GM18507 (cell line): ENCODE data around the gene ARL4A.

ENCODE experiments used
- DNase-seq: peaks from one replicate; pipeline ENCODE4 v3.0.0; 2011; ENCODE audit warnings: low read depth; ENCODE audit not compliant: insufficient read length; ENCODE audit errors: extremely low spot score
- FAIRE-seq: peaks from 2 replicates; lab custom pipeline; 2011; peaks lifted over from hg19 to GRCh38; lab: Jason Lieb, UNC

ARL4A gene

DNA sequence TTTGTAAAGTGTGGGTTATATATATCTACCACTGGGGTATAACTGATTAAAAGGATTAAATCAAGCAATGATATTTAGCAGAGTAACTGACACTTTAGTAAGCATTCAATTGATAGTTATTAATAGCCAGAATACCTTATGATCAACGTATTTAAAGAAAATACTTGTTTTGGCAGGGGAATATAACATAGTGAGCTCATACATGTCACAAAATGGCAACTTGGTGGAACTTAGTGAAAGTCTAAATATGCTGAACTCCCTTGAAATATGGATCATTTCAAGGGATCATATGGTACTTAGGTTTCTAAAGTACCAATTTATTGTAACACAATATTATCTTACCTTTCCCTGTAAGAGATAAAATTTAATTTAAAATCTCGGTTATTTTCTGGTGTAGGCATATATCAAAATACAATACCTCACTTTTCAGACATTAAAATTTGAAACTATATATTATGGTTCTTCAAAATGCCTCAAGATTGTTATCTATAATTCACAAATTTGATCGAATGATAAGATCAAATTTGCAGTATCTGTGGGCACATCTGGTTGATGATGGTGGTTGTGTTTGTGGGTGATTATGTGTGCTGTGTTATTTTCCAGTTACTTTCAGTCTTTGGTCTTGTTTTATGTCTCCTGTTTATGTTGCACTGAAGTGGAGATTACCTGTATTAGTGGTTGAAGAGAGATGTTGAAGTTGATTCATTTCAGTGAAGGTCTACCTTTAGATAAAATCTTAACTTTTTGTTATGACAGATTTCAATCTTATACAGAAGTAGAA is 5.2 kb downstream of the ARL4A start:
- no peak for FAIRE-seq
- DNase-seq, result no peak

DNA sequence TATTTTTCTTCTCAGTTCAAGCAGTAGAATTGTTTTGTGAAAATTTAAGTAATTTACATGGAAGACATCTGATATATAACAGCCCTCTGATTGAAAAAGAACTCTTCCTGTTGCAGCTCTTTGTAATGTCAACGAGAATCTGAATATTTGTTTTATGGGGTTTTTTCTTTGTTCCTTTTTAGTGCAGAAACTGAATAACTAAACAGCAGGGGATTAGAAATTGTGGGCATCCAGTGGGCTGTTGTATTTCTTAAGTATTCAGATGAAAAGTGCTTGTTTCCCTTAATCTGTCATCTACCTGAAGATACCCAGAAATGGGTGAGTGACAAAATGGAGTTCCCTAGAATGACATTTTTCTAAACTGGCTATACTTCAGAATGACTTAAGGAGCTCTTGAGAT is 7.4 kb downstream of the ARL4A start:
- FAIRE-seq (no peak), DNase-seq (no peak)

DNA sequence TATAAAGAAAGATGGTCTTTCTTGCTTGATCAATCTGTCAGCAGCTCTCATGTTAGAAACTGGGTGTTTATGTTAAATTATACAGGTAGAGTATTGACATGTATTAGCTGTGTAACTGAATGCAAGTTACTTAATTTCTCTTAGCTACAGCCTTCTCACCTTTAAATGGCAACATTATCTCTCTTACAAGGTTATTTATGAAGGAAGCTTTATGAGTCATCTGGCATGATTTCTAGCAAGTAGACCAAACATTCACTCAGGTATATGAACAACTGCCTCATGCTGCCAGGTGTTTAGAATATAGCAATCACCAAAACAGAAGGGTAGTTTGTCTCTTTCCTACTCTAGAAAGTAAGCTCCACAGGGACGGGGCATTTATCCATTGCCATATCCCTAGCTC is 8.5 kb downstream of the ARL4A start:
- DNase-seq (no peak), FAIRE-seq (no peak)

DNA sequence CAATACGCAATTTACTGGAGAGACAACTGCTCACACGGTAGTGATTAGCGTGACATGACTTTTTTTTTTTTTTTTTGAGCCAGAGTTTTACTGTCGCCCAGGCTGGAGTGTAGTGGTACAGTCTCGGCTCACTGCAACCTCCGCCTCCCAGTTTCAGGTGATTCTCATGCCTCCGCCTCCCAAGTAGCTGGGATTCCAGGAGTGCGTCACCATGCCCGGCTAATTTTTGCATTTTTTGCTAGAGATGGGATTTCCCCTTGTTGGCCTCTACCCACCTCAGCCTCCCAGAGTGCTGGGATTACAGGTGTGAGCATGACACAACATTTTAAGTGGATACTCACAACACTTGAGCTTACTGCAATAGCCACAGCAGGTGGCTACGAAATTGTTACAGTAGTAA is 11.9 kb downstream of the ARL4A start:
- DNase-seq (no peak), FAIRE-seq (no peak)

DNA sequence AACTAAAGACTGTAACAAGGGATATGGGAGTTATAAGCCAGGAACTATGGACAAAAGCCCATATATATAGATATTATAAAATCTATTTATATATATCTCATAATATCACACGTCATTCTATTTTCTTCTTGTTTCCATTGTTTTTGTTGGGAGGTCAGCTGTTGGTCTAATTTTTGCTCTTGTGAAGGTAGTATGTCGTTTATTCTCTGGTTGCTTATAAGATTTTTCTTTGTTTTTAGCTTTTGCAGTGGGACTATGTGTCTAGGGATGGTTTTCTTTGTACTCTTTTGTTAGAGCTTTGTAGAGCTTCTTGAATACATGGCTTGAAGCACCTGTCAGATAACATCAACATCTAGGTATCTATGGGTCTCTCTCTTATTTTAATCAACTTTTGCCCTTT is 14.0 kb downstream of the ARL4A start:
- no peak for DNase-seq
- no peak for FAIRE-seq

DNA sequence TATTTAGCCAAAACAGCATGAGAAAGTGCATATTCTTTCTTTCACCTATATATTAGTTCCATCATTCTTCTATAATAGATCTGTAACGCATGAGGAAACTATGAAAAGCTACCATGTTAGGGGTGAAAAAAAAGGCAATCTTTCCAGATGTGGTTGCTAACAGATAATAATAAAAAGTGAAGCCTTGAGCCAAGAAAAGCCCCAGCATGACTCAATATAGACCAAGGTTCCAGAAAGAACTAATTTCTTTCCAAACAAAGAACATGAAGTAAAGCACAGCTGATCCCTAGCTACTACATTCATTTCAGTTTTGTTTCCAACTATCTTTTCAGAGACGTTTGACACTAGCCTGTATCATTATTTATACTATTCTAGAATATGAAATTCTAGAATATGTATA is 16.4 kb downstream of the ARL4A start:
- FAIRE-seq, result no peak
- no peak for DNase-seq

DNA sequence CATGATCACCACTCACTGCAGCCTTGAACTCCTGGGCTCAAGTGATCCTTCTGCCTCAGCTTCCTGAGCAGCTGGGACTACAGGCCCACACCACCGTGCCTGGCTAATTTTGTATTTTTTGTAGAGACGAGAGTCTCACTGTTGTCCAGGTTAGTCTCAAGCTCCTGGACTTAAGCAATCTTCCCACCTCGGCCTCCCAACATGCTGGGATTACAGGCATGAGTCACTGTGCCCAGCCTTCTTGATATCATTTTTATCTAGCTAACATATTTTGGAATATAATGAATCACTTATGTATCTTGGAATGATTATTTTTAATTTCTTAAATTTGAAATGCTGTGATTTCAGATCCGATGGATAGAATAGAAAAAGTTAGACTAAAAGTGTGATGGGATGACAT is 18.4 kb downstream of the ARL4A start:
- FAIRE-seq (no peak), DNase-seq (no peak)

DNA sequence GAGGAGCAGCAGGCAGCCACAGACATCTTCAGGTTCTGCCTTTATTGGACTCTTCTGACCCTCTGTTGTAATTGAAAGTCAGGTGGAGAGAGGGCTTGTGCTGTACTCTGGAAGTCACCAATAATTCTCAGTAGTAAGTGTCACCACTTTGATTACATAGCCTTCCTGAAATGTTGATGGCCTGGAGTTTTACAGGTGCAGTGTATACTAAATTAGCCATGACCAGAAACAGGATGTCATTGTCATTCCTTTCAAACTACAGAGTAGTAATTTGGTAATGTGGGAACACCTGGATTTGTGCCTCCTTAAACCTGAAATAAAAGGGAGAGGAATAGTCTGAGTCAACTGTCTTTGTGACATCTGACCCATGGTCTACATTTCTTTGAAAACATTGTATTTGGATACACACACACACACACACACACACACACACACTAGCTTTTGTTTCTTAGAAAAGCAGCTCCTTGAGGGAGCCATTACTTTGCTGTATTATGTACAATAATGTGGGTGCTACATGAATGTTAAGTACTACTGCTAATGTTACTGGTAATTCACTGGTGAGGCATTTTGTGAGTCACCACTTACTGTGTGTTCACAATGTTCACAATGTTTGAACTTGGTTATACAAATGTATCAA is 19.6 kb downstream of the ARL4A start:
- DNase-seq, result no peak
- FAIRE-seq, result no peak

DNA sequence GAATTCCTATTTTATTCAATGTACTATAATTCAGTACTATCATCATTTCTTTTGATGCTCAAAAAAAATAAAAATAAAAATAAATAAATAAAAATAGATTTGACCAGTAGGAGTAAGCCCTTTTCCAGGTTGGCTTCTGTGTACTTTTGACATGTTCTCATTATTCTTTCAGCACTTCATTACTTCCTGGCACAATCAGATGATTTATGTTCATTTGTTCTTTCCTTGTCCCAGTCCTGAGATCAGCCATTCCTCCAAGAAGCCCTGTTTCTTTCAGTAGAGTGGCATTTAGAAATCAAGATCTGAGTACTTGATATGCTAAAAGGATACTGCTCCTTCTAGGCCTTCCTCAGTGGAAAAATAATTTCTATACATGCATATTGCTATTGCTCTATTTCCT is 20.9 kb downstream of the ARL4A start:
- FAIRE-seq (no peak), DNase-seq (no peak)

DNA sequence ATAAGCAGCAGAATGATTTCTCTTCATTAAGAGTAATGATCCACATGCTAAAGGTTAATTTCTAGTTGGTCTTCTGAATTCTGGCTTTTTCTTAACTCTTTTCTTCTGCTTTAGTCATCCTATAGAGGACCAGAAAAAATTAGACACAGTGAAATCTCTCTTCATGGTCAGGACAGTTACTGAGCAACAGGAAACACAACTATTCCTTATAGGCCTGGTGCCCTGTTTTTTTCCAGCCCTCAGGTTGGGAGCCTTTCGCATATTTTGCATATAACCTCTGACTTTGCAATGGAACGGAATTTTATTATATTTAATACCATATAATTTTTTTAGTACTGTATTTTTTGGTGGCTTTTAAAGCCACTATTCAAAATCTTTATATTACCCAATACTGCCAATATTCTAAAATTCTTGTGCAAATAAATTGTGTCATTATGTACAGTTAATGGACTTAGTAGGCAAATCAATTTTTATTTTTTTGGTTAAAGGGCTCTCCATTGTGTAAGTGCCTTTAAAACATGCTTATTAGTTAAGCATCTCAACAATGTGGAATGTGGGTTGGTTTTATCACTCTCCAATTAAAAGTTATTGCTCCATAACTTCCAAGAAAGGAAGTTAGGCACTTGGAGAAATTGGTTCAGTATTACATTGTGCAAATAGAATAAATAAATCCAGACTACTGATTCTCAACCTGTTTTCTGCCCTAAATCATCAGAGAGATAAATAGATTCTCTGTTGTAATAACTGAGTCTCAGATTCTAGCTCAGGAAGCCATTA is 22.5 kb downstream of the ARL4A start:
- FAIRE-seq (no peak), DNase-seq (no peak)

DNA sequence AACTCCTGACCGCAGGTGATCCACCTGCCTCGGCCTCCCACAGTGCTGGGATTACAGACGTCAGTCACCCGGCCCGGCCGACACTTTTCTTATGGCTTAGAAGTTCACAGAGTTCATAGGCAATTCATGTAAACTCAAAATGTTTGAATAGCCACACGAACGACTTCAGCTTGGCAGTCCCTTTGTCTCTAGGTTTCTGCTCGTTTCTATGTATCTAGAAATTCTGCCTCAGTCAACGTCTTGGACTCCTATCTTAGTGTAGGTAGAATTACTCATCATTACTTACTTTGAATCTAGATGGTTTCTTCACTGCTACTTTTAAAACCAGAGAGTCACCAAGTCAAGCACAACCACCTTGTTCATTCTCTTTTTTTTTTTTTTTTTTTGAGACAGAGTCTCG is 23.7 kb downstream of the ARL4A start:
- FAIRE-seq, result no peak
- no peak for DNase-seq

DNA sequence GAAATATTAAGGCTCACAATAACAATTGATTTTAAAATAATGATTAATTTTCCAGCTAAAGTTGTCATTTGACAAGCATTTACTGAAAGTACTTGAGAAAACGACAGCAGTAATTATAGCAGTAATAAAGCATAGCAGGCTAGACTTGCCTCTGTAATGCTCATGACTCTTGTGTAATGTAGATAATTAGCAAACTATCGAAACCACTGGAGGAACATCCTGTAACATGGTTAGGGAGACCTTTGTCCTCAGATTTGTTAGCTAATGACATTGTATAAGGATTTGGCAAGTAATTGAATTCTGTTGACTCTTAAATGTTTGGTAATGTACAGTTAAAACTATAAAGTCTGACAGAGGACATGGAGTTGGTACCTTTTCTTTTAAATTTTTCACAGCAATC is 24.8 kb downstream of the ARL4A start:
- FAIRE-seq (no peak), DNase-seq (no peak)

DNA sequence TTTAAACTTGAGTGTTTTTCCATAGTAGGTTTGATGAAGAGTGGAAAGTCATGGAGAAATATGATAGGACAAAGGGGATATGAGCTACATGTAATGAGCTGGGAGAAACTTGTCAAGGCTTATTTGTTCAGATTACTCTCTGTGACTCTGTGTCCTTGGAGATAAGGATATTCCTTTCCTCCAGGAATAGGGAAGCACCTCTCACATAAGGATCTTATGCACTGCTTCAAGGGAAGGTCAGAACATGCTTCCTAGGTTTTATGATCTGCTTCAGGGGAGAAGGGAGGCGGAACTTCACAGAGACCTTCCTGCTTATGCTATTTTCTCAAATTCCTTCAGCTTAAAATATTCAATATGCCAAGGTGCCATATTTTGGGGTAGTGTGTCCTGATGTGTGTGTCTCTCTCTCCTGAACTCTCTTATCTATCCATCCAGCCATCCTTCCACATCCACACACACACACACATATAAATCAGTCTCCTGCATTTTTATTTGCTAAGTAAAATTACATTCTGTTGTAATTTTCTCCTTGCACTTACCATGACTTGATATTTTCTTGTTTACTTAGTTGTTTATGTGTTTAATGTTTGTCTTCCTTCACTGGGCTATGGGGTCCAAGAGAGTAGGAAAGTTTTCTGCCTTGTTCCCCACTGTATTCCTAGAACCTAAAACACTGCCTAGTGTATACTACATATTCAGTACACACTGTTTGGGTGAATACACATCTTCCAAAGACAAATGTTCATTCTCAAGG is 26.4 kb downstream of the ARL4A start:
- no peak for FAIRE-seq
- no peak for DNase-seq

DNA sequence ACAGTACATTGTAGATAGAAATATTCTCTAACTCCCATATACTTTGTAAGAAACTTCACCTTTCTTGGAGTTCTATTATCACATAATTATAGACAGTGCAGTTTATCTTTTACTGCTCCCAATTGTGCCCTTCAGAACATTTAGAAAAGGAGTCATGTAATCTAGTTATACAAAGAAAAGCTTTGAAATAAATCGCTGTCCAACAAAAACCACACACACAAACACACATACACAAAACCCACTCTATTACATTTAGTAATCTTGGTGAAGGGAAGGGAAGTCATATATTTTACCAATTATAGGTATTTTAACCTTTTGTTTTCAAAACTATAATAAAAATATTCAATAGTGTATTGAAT is 26.9 kb downstream of the ARL4A start:
- FAIRE-seq (no peak), DNase-seq (no peak)

DNA sequence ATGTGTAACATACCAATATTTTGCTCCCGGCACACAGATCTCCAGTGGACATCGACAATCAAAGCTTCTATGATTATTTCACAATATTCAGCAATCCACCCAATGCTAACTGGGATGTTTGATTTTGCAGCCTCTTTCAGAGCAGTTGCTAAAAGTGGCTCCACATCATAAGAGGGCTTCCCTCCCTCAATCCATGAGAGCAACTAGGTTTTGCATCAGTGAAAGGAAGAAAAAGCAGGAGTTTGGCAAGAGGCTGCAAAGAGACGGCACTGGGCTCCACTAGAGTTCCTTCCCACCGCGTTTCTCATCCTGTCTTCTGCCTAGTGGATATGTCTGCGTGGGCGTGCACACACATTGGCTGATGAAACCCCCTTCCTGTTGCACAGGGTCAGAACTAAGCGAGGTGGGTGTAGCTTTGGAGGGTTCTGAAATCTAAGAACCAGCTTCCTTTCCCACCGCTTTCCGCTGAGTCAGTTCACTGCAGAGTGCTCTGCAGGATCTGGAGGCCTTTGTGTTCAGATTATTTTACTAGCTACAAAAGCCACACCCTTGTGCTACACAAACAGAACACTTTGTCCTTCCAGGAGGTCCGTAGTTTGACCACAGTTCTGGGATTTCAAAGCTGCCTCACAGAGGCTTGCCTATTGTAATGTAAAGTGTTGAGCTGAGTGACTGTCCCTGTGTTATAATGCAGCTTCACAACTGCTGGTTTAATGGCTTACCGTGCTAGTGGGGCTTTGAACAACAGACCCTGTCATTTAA is 28.1 kb downstream of the ARL4A start:
- FAIRE-seq (no peak), DNase-seq (no peak)

DNA sequence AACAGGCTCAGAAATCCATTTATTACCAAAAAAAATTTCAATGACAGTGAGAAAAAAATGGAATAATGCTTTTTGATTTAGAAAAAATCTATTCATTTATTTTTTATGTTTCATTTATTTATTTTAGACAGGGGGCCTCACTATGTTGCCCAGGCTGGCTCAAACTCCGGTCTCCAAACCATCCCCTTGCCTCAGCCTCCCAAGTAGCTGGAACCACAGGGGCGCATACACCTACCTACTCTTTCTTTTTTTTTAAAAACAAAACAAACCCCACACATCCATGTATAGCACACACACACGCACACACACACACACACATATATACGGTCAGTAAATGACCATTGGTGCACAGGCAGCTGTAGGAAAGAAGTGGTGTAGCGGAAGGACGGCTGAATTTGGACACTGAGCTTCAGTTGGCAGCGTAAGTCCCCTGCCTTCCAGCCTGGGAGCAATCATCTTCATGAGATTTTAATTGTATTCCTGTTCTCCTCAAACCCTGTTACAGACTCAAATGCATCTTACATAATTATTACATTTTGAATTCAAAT is 28.8 kb downstream of the ARL4A start:
- DNase-seq (no peak), FAIRE-seq (no peak)

DNA sequence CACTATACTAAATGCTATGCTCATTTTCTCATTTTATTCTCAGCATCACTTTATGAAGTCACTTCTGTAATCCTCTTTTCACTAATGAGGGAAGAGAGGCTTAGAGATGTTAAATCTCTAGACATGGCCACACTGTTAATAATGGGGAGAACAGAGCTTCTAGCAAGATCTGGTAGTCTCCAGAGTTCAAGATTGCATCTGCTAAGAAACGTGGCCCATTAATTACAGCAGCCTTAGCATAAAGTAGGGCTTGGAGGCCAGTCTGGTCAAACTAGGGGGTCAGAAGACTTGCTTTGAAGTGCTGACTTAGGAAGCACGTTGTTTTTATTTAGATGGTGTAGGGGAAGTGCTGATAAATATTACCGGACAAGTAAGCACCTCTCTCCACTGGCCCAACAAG is 29.3 kb downstream of the ARL4A start:
- DNase-seq, result no peak
- no peak for FAIRE-seq

DNA sequence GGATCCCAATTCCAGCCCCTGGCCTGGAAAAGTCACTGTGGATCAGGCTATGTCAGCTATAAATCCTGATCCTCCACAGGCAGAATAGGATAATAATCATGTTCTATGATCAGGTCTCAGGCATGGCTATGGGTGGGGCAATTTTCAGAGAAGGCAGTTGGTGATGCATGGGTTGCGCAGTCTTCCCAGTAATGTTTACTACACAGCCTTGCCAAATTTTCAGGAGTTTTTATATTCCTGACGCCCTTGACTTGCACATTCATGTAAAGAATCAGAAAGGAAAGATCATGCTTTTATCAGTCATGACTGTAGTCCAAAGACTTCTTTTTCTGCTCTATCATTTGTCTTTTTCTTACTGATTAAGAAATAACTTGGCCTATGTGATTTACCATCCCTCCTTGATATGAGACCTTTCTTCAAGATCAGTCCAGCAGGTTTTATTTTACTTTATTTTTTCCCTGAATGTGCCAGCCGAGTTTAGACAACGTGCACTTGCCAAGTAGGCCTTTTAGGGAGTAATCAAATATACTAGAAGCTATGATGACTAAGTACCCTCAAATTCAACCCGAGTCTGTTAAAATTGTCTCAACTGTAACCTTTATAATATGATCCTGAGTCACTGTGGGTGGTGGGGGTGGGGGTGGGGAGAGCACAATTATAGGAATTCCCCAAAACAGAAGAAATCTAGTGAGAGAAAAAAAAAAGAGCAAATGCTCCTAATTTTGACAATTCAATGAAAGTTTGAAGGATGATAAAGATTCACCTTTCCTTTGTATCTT is 31.9 kb downstream of the ARL4A start:
- FAIRE-seq (no peak), DNase-seq (no peak)
